GM18511 (cell line): ENCODE data around the gene RORC.

ENCODE experiments used
- ATAC-seq: cut with Tn5 transposase; IDR thresholded peaks from one replicate; pipeline ENCODE4 v1.9.1; 2021; ENCODE audit warnings: mild to moderate bottlenecking, moderate library complexity; ENCODE audit not compliant: unreplicated experiment

Gene RORC

GRCh38 chr1:151828921-151829320 is 2.7 kb downstream of the RORC start:
- ATAC-seq, result no peak

GRCh38 chr1:151827853-151828252 is 3.7 kb downstream of the RORC start:
- no peak for ATAC-seq

- no peak for ATAC-seq
These were observed 5.6 kb downstream of the RORC start for GRCh38 chr1:151825751-151826660.

GRCh38 chr1:151825204-151825603 is 6.4 kb downstream of the RORC start:
- no peak for ATAC-seq

- no peak for ATAC-seq
These were observed 8.4 kb downstream of the RORC start for GRCh38 chr1:151823175-151823574.

- no peak for ATAC-seq
These were observed 9.2 kb downstream of the RORC start for GRCh38 chr1:151822404-151822803.

GRCh38 chr1:151820940-151821339 is 10.7 kb downstream of the RORC start:
- no peak for ATAC-seq

- no peak for ATAC-seq
These were observed 11.5 kb downstream of the RORC start for GRCh38 chr1:151819976-151820623.

GRCh38 chr1:151819227-151819835 is 12.3 kb downstream of the RORC start:
- ATAC-seq, result no peak

- no peak for ATAC-seq
These were observed 14.3 kb downstream of the RORC start for GRCh38 chr1:151817353-151817730.

GRCh38 chr1:151816548-151817352 is 14.9 kb downstream of the RORC start:
- no peak for ATAC-seq

- no peak for ATAC-seq
These were observed 15.8 kb downstream of the RORC start for GRCh38 chr1:151815716-151816327.

GRCh38 chr1:151814971-151815545 is 16.5 kb downstream of the RORC start:
- ATAC-seq, result no peak

GRCh38 chr1:151814426-151814825 is 17.2 kb downstream of the RORC start:
- no peak for ATAC-seq

GRCh38 chr1:151813271-151813977 is 18.2 kb downstream of the RORC start:
- no peak for ATAC-seq

GRCh38 chr1:151811181-151811580 is 20.4 kb downstream of the RORC start:
- no peak for ATAC-seq

GRCh38 chr1:151809985-151810556 is 21.5 kb downstream of the RORC start:
- no peak for ATAC-seq

- no peak for ATAC-seq
These were observed 22.2 kb downstream of the RORC start for GRCh38 chr1:151809290-151809984.

GRCh38 chr1:151807766-151808165 is 23.8 kb downstream of the RORC start:
- ATAC-seq, result no peak
